SK-N-SH treated with all-trans-retinoic acid at 6 μM for 48 hours (cell line): ENCODE data around the gene CD180.
A peak's percentile ranks its signal among the peaks of the same experiment; 100 is the strongest.

Experiments used
- ATAC-seq: fragments of 200-7000 bp; cut with Tn5 transposase; 3 replicates; pipeline ENCODE4 v1.9.1; 2020; ENCODE audit warnings: mild to moderate bottlenecking, moderate library complexity
- ARNTL ChIP-seq: fragments of 450-650 bp; formaldehyde crosslinking; IDR thresholded peaks from 2 replicates; pipeline ENCODE4 v1.5.0; 2020; ENCODE audit warnings: low read depth, mild to moderate bottlenecking, moderate library complexity, borderline replicate concordance
- BACH2 ChIP-seq: fragments of 250-450 bp; sonication (Bioruptor Pico); IDR thresholded peaks from 2 replicates; pipeline ENCODE4 v1.9.0; 2021; ENCODE audit warnings: mild to moderate bottlenecking, borderline replicate concordance
- CSRNP3 ChIP-seq: fragments of 250-450 bp; sonication (Bioruptor Pico); IDR thresholded peaks from 2 replicates; pipeline ENCODE4 v1.5.1; 2021; ENCODE audit warnings: mild to moderate bottlenecking, moderate library complexity
- ESRRG ChIP-seq: fragments of 250-450 bp; sonication (Bioruptor Pico); IDR thresholded peaks from 2 replicates; pipeline ENCODE4 v1.6.1; 2021; ENCODE audit warnings: mild to moderate bottlenecking
- GLIS3 ChIP-seq: fragments of 250-450 bp; sonication (Bioruptor Pico); IDR thresholded peaks from 2 replicates; pipeline ENCODE4 v1.5.0; 2020; ENCODE audit warnings: mild to moderate bottlenecking, moderate library complexity
- ISL1 ChIP-seq: fragments of 250-450 bp; sonication (Bioruptor Pico); IDR thresholded peaks from 2 replicates; pipeline ENCODE4 v2.1.2; 2022; ENCODE audit warnings: mild to moderate bottlenecking, moderate library complexity
- PATZ1 ChIP-seq: fragments of 250-450 bp; sonication (Bioruptor Pico); IDR thresholded peaks from 2 replicates; pipeline ENCODE4 v1.8.0; 2020; ENCODE audit warnings: mild to moderate bottlenecking, moderate library complexity, borderline replicate concordance
- POU6F1 ChIP-seq: fragments of 250-450 bp; sonication (Bioruptor Pico); IDR thresholded peaks from 2 replicates; pipeline ENCODE4 v1.8.0; 2021; ENCODE audit warnings: low read depth, mild to moderate bottlenecking, moderate library complexity, borderline replicate concordance
- PPARA ChIP-seq: fragments of 250-450 bp; sonication (Bioruptor Pico); IDR thresholded peaks from 2 replicates; pipeline ENCODE4 v1.5.0; 2020; ENCODE audit warnings: mild to moderate bottlenecking, borderline replicate concordance
- RARB ChIP-seq: fragments of 250-450 bp; sonication (Bioruptor Pico); IDR thresholded peaks from 2 replicates; pipeline ENCODE4 v1.8.0; 2021; ENCODE audit warnings: mild to moderate bottlenecking, moderate library complexity
- SNAI2 ChIP-seq: fragments of 250-450 bp; sonication (Bioruptor Pico); IDR thresholded peaks from 2 replicates; pipeline ENCODE4 v1.5.0; 2020; ENCODE audit warnings: mild to moderate bottlenecking, moderate library complexity
- TCF4 ChIP-seq: fragments of 250-450 bp; sonication (Bioruptor Pico); IDR thresholded peaks from 2 replicates; pipeline ENCODE4 v1.8.0; 2021; ENCODE audit warnings: mild to moderate bottlenecking, moderate library complexity, borderline replicate concordance
- TOX ChIP-seq: fragments of 250-450 bp; sonication (Bioruptor Pico); IDR thresholded peaks from 2 replicates; pipeline ENCODE4 v1.8.0; 2021; ENCODE audit warnings: mild to moderate bottlenecking, moderate library complexity, borderline replicate concordance
- TSHZ2 ChIP-seq: fragments of 250-450 bp; sonication (Bioruptor Pico); IDR thresholded peaks from 2 replicates; pipeline ENCODE4 v1.5.0; 2020; ENCODE audit warnings: mild to moderate bottlenecking, moderate library complexity
- ZC3H10 ChIP-seq: fragments of 250-450 bp; sonication (Bioruptor Pico); IDR thresholded peaks from 2 replicates; pipeline ENCODE4 v1.5.1; 2021; ENCODE audit warnings: mild to moderate bottlenecking, moderate library complexity
- ZFP3 ChIP-seq: fragments of 250-450 bp; sonication (Bioruptor Pico); IDR thresholded peaks from 2 replicates; pipeline ENCODE4 v1.5.0; 2020; ENCODE audit warnings: mild to moderate bottlenecking, moderate library complexity
- ZNF565 ChIP-seq: fragments of 450-650 bp; formaldehyde crosslinking; conservative IDR thresholded peaks from 2 replicates; pipeline ENCODE4 v1.5.0; 2020; ENCODE audit warnings: low read depth, mild to moderate bottlenecking, moderate library complexity
- ZNF70 ChIP-seq: fragments of 450-650 bp; formaldehyde crosslinking; IDR thresholded peaks from 2 replicates; pipeline ENCODE4 v1.5.0; 2020; ENCODE audit warnings: mild to moderate bottlenecking, moderate library complexity

CD180 gene

GRCh38 chr5:67163231-67163756, 33.3 kb downstream of the CD180 start (continued):
- TF ChIP-seq PATZ1 (CRISPR knock-in tag), result no peak
- TF ChIP-seq ZNF565 (CRISPR knock-in tag), result no peak
- TF ChIP-seq ZNF70 (CRISPR knock-in tag), result no peak
- no peak for TF ChIP-seq ZFP3 (CRISPR knock-in tag)
- no peak for TF ChIP-seq CSRNP3 (CRISPR knock-in tag)
- TF ChIP-seq, all 23 proteins: peak for 0

GRCh38 chr5:67161767-67162166, 34.8 kb downstream of the CD180 start:
- no peak for ATAC-seq
- TF ChIP-seq CSRNP3 (CRISPR knock-in tag), result no peak
- TF ChIP-seq, all 23 proteins: peak for 0

- peak; percentile 92 for ATAC-seq
Observed at GRCh38 chr5:67160985-67161384, 35.6 kb downstream of the CD180 start.

GRCh38 chr5:67160272-67160671, 36.3 kb downstream of the CD180 start:
- ATAC-seq, result no peak
- TF ChIP-seq GLIS3 (no peak), ZC3H10 (CRISPR knock-in tag) (no peak), TSHZ2 (CRISPR knock-in tag) (no peak), RARB (CRISPR knock-in tag) (no peak), PPARA (CRISPR knock-in tag) (no peak), ARNTL (CRISPR knock-in tag) (no peak), BACH2 (no peak), ISL1 (CRISPR knock-in tag) (no peak), ESRRG (CRISPR knock-in tag) (no peak), CSRNP3 (CRISPR knock-in tag) (no peak), POU6F1 (CRISPR knock-in tag) (no peak), ZNF70 (CRISPR knock-in tag) (no peak), SNAI2 (CRISPR knock-in tag) (no peak), TCF4 (CRISPR knock-in tag) (no peak), TOX (no peak), ZFP3 (CRISPR knock-in tag) (no peak)

More at GRCh38 chr5:67160985-67161384, 35.6 kb downstream of the CD180 start:
- TF ChIP-seq ISL1 (CRISPR knock-in tag), result peak; percentile 45; the same call in 1 of the 2 replicates
- no peak for TF ChIP-seq TSHZ2 (CRISPR knock-in tag)
- TF ChIP-seq, all 23 proteins: peak for 1
